HG02763 (cell line): ENCODE measurements around the gene ETFB.

ENCODE experiments used
- ATAC-seq: cut with Tn5 transposase; IDR thresholded peaks from one replicate; pipeline ENCODE4 v1.9.1; 2021; ENCODE audit warnings: mild to moderate bottlenecking, moderate library complexity; ENCODE audit not compliant: unreplicated experiment

Gene ETFB

DNA sequence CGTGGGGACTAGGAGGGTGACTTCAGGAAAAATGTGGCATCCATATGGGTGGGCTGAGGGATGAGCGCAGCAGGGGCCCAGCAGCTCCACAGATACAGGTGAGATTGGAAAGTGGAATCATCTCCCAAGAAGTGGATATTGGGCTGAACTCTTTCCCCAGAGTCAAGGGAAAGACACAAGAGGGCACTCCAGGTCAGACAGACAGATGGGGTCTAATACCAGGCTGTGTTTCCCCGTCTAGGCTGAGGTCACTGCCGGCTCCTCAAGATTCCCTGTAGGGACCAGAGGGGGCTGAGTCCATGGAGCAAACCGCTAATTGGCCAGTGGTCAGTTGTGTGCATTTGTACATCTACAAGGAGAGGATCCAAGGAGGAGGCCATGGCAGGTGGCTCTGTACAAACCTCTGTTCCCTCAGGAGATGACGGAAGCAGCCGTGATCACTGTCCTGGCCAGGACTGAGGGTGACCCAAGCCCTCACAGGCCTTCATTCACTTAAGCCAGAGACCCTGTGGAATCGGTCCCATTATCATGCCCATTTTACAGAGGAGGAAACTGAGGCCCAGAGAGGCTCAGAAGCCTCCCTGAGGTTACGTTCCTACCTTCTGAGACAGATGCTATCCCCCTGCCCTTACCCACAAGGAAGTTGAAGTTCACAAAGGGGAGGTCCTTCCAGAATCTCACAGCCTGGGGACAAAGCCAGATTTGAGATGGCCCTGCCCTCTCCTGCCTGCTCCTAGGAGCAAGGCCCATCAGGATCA, 69.7 kb downstream of the ETFB start:
- no peak for ATAC-seq

GRCh38 chr19:51295382-51296126, 70.6 kb downstream of the ETFB start:
- ATAC-seq: no peak
